ENCODE results near the gene ZNF618.
A peak's percentile ranks its signal among the peaks of the same experiment; 100 is the strongest.

The ZNF618 gene

DNA sequence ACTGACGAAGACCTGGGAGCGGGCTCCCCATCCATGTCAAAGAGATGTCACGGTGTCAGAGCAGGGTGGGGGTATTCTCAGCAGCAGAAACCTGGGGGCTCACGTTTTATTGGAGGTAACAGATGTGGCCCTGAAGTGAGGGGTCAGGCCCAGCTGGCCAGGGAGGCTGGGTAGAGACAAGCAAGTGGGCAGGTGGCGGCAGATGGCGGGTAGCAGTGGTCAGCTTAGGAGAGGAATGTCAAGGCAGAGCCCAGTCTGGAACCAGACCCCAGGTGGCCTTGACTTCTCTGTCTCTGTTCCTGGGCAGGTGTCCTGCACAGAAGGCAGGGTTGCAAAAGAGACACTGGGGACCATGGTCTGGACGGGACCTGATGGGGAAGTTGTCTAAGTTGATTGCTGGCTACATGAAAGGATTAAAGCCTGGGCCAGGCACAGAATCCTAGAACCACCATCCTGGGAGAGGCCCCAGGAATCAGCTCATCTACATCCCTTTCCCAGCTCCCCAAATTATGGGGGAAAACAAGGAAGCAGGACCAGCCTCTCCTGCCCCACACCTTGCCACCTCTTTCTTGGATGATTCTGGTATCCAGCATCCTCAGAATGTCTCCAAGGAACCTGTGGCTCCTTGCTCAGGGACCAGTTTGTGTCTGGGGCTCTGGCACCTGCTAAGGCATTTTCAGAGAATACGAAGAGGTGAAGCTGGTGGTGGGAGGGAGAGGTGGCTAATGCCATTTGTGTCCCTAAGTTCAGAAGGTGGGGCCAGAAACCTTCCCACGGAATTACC lies 129.5 kb downstream of the ZNF618 start:
- DNase-seq: no peak

DNA sequence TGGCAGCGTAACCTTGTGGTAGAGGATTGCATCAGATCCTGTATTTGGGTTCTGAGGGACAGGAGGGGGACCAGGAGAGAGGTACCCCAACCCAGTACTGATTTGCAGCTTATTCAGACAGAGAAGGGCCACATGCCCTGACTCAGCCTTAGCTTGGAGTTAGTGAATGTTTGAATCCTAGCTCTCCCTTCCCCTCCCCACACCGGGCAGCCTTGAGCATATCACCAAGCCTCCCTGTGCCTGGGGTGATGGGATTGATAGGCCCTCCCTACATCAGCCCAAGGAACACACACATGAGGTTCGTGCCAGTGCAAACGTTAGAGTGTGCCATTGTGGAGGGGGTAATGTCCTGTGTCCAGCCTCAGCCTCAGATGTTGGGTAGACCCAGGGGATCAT lies 130.0 kb downstream of the ZNF618 start:
- DNase-seq: no peak

DNA sequence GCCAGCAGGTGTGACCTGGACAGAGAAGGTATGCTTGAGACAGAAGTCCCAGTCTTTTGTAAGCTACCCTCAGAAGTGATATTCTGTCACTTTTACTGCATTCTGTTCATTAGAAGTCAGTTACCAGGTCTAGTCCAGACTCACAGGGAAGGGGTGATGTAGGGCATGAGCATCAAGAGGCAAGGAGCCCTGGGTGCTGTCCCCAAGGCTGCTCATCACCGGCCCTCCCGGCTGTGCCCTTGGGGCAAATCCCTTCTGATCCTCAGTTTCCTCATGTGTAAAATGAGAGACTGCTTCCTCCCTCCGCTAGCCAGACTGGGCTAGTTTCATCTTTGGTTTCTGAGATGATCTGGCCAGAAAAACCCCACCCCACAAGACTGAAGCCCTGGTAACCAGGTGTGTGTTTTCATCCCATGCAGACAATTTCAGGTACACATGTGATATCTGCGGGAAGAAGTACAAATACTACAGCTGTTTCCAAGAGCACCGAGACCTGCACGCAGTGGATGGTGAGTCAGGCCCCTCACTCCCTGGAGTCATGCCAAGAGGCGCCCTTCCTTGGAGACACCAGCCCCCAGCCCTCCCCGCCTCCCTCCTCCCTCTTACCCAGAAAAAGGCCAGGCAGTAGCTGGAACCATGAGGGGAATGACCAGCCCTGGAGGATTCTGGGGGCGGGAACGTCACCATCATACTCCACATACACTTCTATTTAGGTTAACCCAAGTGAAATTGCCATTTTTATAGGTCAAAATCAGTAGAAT lies 131.0 kb downstream of the ZNF618 start:
- DNase-seq: no peak

DNA sequence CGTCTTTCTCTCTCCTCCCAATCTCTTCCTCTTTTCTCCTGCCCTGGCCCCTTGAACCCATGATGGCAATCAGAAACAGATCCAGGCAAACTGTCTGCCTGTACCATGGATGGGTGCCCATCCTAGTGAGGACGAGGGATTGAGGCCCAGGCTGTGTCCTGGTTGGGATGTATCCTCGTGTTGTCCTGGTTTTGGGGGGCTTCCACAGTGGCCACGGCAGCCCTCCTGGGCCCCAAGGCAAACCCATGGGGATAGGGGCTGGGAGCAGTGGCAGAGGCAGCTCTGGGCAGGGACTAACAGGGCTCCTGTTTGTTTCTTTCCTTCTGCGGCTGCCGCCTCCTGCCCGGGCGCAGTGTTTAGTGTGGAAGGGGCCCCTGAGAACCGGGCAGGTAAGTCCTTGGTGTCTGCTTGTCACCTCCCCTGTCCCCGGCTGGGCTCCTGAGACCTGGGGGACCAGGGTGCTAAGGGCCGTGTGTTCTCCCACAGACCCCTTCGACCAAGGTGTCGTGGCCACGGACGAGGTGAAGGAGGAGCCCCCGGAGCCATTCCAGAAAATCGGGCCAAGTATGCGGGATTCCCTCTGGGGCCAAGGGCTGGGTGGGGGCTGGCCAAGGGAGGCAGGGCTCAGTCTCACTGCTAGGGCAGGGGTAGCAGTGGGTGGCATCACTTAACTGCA lies 132.0 kb downstream of the ZNF618 start:
- DNase-seq: no peak

DNA sequence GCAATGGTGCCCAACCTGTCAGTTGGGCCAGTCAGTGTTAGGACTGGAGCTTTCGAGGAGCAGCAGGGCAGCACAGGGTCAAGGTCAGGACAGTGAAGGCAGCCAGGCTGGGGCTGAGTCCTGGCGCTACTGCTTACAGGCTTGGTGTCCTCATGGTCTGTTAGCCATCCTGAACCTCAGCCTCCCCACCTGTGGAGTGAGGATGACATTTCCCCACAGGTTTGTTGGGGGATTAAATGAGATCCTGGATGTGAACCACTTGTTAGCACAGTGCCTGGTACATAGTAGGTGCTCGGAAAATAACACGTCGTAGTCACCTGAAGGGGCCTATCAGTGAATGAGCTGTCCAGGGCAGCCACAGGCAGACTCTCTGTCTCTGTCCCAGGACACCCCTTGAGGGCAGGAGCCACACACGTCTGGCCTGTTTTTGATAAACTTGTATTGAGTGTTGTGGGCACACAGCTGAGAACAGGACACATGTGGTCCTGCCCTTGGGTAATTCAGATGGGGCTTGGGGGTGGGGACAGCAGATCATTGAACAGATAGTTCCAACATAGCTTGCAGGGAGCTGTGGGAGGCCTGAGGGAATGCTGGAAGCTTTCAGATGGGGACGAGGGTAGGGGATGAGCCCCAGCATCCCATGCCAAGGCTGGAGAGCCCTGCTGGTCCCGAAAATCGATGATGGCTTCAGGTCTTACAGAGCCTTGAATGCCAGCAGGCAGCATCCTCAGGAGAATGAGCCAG lies 132.7 kb downstream of the ZNF618 start:
- peak; percentile 46 for DNase-seq

DNA sequence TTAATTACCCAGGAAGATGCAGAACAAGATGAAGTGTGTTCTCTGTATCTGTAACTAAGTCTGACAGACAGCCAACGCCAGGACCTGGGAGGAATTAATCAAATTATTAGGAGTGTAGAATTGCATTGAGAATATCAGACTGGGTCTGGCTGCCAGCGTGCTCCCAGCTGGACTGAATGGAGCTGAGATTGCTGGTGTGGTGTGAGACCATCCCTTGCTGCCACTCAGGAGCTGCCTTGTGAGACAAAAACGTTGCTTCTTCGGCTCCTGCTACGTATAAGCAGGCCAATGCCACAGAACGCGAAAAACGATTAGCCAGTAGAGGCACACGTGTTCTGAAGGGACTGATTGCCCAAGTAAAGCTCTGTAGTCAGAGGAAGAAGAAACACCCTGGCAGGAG lies 135.2 kb downstream of the ZNF618 start:
- DNase-seq: no peak

DNA sequence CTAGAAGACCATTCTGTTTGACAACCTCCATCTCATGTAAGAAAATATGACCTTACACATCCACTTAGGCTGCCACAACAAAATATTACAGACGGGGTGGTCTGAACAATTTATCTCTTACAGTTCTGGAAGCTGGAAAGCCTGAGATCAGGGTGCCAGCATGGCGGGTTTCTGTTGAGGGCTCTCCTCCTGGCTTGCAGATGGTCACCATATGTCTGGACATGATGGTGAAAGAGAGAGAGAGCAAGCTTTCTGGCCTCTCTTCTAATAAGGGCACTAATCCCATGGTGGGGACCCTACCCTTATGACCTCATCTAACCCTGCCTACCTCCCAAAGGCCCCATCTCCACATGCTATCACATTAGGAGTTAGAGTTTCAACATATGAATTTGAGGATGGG lies 136.0 kb downstream of the ZNF618 start:
- DNase-seq: no peak

DNA sequence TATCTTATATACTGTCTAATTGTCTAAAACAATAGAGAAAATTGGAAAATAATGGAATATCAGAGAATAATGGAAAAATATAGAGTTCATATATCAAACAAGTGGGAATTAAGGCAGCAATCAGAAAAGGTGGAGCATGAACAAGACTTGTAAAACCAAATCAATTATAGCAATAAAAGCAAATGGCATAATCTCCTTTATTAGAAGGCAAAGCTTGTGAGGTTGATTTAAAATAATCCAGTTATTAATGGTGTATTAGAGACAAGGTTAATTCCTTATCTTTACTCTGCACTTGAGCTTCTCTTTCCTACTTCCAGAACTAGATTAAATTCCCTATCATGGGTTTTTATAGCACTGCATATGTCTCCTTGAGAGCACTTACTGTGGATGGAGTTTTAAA lies 137.9 kb downstream of the ZNF618 start:
- DNase-seq: no peak

DNA sequence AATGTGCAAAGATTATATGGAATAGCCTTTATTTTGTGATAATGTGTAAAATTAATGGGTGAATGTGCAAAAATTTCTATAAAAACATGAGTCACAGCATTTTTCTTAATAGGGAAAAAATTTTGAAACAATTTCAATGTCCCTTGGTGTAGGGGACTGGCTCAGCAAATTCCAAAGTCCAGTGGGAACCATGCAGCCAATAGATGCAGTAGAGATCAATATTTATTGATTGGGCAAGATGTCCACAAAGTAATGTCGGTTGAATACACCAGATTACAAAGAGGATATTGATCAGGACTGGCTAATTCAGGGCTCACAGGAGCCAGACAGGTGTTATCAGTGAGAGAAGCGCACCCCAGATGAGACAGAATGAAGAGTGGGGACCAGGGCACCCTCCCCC lies 139.5 kb downstream of the ZNF618 start:
- no peak for DNase-seq

DNA sequence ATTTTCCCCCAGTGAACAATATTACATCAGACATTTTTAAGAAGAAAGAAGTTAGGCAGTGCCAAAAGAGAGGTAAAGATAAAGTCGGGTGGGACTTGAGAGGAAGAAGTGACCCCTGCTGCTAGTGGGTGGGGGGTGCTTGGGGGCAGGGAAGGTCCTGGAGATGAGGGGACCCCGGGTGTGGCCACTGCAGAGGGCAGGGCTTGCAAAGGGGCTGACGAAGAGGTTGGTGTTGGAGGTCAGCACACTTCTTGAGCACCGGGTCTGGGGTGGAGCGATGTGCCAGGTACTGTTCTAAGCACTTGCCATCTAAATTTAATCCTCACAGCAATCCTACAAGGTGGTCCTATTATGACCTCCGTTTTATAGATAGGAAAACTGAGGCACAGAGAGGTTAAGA lies 140.0 kb downstream of the ZNF618 start:
- no peak for DNase-seq

DNA sequence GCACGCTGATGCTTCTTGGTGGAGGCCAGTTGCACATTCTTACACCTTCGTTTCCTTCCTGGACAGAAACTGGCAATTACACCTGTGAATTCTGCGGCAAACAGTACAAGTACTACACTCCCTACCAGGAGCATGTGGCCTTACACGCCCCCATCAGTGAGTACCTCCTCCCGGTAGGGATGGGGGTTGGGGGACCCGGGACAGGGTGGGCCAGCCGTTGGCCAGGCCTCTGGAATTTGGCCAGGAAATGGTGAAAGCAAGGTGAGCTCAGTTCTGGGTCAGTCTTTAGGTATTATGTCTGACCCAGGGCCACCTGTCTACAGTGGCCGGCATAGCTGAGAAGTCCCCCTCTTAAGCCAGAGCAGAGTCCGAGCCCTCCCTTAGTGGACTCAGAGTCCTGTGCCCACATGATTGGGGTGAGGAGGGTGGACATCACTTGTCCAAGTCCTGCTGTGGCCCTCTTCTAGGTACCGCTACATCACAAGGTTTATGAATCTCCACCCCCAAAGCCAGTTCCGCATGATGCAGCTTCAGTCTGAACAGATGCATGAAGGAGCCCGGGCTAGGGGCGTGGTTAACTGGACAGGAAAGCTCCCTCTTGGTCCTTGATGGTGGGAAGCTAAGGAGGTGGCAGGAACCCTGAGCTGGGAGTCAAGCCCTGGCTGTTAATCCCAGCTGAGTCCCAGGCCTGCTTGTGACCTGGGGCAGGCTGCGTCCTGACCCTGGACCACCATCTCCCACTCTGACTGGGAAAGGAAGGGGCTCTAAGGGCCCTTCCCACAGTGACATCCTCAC lies 140.7 kb downstream of the ZNF618 start:
- no peak for DNase-seq

DNA sequence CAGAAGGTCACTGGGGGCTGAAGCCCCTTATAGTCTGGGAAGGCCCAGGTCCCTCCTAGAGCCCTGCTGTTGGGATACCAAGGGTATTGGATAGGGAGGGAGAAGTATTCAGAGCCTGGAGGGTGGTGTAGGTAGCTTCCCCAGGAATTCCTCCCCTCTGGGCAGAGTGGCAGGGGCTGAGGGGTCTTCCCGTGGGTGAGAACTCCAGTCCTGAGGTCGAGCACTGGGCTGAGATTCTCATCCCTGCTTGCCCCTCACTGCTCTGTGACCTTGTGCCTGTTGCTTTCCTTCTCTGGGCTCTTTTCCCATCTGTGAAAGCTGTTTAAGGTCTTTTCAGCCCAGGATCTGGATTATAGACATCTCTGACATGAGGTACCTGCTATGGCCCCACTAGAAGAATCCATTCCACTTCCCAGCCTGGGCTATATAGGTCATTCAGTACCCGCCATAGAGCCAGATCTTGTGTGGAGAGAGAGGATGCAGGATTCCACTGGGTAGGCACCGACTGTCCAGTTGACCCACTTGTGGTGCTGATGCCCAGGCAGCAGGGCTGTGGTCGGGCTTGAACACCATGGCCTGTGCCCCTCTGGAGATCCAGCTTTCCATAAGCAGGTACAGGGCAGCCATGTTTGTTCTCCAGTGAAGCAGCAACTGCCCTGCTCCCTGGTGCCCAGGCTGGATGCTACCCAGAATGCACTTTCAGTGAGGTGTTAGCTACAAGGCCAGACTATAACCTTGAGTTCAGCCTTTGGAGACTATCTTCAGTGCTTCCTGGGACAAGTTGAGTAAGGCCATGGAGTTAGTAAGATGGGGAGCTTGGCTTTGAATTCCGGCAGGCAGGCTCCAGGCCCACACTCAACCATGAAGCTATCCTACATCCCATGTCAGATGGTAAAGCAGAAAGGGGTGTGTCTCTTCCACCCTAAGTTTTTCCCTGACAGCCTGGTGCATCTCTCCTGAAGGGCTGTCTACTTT lies 141.9 kb downstream of the ZNF618 start:
- DNase-seq: no peak

DNA sequence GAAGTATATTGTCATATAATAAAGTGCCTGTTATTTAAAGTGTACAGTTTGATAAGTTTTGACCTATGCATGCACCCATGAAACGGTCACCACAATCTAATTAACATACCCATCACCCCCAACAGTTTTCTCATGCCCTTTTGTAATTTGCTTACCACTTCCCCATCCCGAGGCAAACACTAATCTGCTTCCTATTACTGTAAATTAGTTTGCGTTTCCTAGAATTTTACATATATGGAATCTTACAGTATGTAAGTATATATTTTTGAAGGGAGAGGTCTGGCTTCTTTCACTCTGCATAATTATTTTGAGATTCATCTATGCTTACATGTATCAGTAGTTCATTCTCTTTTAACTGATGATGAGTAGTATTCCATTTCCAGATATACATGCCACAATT lies 145.5 kb downstream of the ZNF618 start:
- DNase-seq: peak; percentile 34

DNA sequence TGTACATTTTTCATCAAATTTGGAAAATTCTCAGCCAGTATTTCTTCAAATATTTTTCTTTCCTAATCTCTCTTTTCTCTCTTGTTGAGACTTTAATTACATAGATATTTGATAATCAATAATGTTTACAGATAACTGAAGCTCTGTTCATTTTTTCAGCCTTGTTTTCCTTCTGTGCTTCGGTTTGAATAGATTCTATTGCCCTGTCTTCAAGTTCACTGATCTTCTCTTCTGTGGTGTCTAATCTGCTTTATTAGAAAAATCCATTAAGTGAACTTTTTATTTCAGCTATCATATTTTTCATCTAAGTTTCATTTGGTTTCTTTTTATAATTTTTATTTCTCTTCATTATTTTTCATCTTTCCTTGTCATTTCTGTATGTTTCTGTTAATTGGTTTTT lies 147.9 kb downstream of the ZNF618 start:
- DNase-seq: no peak

DNA sequence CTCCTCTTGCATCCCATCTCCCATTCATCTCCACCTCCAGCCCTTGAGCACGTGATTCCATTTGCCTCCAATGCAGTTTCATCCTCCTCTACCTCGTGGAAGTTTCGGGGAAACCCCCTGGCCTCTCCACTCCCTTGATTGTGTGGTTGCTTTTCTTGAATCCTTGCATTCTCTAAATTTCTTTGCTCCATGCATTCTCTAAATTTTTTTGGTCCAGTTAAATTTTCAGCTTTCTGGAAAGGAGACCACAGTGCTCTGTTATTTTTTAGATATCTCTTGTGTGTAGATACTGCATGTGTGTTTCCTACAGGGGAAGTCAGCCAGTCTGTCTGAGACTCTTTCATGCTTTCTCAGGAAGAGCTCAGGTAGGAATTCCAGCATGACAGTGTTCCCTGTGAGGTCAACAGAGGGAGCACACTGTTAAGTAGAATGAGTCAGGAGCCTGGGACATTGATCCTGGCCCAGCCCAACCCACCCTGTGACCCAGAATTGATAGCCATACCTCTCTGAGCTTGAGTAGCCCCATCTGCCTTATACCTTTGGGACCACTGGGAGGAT lies 149.2 kb downstream of the ZNF618 start:
- DNase-seq: no peak

DNA sequence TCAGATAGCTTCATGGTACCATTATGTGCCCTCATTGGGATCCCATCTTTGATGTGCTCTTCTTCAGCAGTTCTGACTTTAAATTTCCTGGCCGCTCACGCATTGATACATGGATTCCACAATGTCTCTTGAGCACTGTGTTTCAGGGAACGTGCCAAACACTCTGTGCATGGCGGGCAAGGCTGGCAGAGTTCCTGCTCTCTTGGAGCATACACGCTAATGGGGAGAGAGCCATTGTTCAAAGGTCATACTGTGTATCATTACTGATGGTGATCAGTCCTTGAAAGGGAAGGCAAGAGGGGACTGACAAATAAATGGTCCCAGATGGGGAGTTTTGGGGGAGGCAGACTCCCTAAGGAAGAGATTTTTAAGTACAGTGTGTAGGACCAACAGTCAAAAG lies 149.7 kb downstream of the ZNF618 start:
- no peak for DNase-seq

DNA sequence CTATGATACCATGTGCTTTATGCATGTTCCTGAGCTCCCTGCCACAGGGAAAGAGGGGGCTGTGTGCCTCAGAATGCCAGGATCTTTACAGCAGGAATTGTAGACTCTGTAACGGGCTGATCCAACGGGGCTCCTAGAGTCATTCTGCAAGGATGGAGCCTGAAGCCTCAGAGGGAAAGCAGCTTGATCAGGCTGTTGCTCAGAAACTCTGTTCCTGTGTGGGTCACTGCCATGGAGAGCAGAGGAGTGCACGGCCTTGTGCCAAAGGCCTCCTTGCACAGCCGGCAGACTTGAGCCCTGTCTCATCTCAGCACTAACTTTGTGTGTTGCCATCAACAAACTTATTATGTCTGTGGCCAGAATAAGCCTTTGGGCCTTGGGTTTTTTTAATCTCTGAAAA lies 150.2 kb downstream of the ZNF618 start:
- no peak for DNase-seq

DNA sequence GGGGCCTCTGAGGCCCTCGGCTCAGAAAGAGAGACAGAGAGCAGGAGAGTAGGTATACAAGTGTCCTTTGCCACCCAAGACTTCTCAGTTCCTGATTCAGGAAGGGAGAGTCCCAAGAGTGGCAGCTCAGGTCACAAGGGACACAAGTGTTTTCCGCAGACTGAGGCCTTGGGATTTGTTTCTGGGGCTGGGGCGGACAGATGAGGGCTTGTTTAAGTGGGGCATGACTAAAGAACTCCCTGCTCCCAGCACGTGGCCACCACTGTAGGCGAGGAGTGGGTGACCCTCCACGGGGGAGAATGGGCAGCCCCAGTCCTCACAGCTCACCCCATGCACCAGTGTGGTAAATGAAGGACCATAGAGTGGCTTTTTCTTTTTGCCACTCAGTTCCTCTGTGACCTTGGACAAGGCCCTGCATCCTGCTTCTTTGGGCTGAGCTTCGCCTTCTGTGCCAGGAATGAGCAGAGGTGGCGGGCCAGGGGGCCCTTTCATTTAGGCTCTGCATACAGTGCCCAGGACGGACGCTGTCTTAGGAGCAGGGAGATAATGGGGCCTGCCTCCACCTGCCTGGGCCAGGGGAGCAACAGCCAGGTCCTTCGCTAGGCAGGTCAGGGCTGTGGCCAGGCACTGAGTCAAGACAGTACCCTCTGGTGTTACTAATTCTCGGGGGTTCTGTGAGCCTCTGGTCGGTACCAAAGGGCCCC lies 151.2 kb downstream of the ZNF618 start:
- no peak for DNase-seq

DNA sequence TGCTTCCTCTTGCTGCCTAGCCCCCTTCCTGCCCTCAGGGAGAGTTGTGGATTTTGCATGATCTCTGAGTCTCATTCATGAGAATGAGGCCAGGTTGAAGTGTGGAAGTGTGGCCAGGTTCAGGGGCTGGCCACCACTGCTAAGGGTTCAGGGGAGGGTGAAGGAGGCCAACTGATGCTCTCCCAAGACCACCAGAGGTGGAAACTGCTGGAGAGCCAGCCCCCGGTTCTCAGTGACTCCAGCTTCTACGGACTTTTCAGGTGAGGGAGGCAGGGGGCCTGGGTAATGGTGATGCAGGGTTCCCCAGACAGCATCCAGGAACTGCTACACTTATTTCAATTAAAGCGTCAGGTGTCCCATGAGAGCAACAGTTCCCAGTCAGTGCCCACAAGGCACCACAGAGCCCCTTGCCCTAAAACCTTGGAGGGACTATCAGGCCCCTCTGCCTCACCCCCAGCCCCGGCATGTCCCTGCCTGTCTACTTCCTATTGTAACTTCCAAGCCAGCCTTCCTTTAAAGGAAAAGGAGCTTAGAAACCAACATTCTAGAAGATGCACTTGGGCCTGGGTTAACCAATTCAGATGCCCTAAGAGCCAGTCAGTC lies 151.9 kb downstream of the ZNF618 start:
- no peak for DNase-seq

DNA sequence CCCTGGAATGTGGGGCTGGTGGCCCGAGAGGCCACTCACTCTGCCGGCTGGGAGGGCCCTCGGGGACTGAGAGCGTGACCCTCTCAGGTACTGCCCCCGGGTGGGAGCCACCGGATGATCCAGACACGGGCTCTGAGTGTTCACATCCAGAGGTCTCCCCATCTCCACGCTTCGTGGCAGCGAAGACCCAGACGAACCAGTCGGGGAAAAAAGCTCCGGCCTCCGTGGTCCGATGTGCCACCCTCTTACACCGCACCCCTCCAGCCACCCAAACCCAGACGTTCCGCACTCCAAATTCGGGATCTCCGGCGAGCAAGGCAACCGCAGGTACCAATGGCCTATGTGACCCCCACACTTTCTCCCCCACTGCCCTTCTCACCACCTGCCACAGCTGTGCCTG lies 152.5 kb downstream of the ZNF618 start:
- DNase-seq: no peak
